Measurements from ENCODE around the gene PSG6. TPM values are rescaled to one million over a fixed set of nuclear protein-coding genes. Genes with fewer than 3 reads are reported as not detected.

Gene PSG6
- total RNA-seq (2014; rRNA removed; shearing (Covaris generic)), result not detected in 2 replicates

GRCh38 chr19:42917634-42918033 is at the start of gene PSG6:
PSG6 (minus strand) TSS chr19:42917894; CDS start chr19:42917792, 102 bp downstream.

GRCh38 chr19:42937107-42937506 is 19.4 kb upstream of the PSG6 start, which contains the start of gene PSG7:
PSG7 (minus strand) TSS chr19:42937207; CDS start chr19:42937076, 131 bp downstream.

GRCh38 chr19:42879613-42880012 is 38.1 kb downstream of the PSG6 start, which contains the start of gene PSG1:
PSG1 (minus strand) TSS chr19:42879713; CDS start chr19:42879581, 132 bp downstream.

Other genes starting within 250 kb of the PSG6 start
- not detected in 2 replicates for gene PSG3, start 177.4 kb downstream of the PSG6 start, total RNA-seq (2014; rRNA removed; shearing (Covaris generic))
- gene PSG8, start 152.2 kb downstream of the PSG6 start, total RNA-seq (2014; rRNA removed; shearing (Covaris generic)), result not detected in 2 replicates
- not detected in 2 replicates for gene PSG1, start 38.2 kb downstream of the PSG6 start, total RNA-seq (2014; rRNA removed; shearing (Covaris generic))
- not detected in 2 replicates for gene PSG7, start 19.3 kb upstream of the PSG6 start, total RNA-seq (2014; rRNA removed; shearing (Covaris generic))
- gene PSG11, start 108.6 kb upstream of the PSG6 start, total RNA-seq (2014; rRNA removed; shearing (Covaris generic)), result not detected in 2 replicates
- gene PSG2, start 164.8 kb upstream of the PSG6 start, total RNA-seq (2014; rRNA removed; shearing (Covaris generic)), result not detected in 2 replicates